Measurements from ENCODE around the gene CLEC2A. TPM values are rescaled to one million over a fixed set of nuclear protein-coding genes. Genes with fewer than 3 reads are reported as not detected.

Gene CLEC2A
- total RNA-seq, 1 experiment from 2014 or later, result not detected

DNA sequence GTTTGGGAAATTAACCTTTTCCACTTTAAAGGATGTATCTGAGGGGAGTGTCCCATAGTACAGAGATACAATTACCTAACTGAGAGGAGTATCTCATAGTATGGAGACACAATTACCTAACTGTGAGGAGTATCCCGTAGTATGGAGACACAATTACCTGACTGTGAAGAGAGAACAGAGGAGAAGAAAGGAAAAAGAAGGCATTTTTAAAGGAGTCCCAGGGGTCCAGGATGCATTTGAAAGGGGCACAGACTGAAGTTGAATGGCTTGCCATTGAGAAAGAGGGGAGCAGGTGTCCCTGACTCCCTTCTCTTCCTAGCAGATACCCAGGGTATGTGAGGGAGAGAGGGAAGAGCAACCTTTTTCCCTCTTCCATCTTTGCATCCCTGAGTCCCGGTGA, 33.0 kb downstream of the CLEC2A start:
- TF ChIP-seq JUND (IDR thresholded peaks at IDR 0.05) (no peak), POLR2A (IDR thresholded peaks at IDR 0.05; ENCODE audit: borderline replicate concordance, extremely low read depth, insufficient read depth, insufficient read length) (no peak), EZH2phosphoT487 (IDR thresholded peaks at IDR 0.05; ENCODE audit: borderline replicate concordance) (no peak), ZNF274 (IDR thresholded peaks at IDR 0.05; ENCODE audit: low read depth, low read length) (no peak), ELF1 (IDR thresholded peaks at IDR 0.05; ENCODE audit: borderline replicate concordance, low read depth) (no peak), SP1 (IDR thresholded peaks at IDR 0.05; ENCODE audit: low read depth) (no peak), CBX3 (IDR thresholded peaks at IDR 0.05; ENCODE audit: low read depth) (no peak), SRF (IDR thresholded peaks at IDR 0.05; ENCODE audit: low read depth) (no peak), YY1 (IDR thresholded peaks at IDR 0.05; ENCODE audit: extremely low read depth, insufficient replicate concordance, low read depth, low read length) (no peak), POLR2AphosphoS5 (IDR thresholded peaks at IDR 0.05; ENCODE audit: low read depth, low read length) (no peak), EGR1 (IDR thresholded peaks at IDR 0.05; ENCODE audit: low read depth) (no peak), CEBPB (IDR thresholded peaks at IDR 0.05; ENCODE audit: low read depth) (no peak), SIN3A (IDR thresholded peaks at IDR 0.05; ENCODE audit: low read depth) (no peak), RAD21 (IDR thresholded peaks at IDR 0.05; ENCODE audit: low read depth) (no peak), TCF7L2 (IDR thresholded peaks at IDR 0.05; ENCODE audit: borderline replicate concordance, extremely low read depth, insufficient read depth, insufficient read length) (no peak)
- TF ChIP-seq, protein P1, sequence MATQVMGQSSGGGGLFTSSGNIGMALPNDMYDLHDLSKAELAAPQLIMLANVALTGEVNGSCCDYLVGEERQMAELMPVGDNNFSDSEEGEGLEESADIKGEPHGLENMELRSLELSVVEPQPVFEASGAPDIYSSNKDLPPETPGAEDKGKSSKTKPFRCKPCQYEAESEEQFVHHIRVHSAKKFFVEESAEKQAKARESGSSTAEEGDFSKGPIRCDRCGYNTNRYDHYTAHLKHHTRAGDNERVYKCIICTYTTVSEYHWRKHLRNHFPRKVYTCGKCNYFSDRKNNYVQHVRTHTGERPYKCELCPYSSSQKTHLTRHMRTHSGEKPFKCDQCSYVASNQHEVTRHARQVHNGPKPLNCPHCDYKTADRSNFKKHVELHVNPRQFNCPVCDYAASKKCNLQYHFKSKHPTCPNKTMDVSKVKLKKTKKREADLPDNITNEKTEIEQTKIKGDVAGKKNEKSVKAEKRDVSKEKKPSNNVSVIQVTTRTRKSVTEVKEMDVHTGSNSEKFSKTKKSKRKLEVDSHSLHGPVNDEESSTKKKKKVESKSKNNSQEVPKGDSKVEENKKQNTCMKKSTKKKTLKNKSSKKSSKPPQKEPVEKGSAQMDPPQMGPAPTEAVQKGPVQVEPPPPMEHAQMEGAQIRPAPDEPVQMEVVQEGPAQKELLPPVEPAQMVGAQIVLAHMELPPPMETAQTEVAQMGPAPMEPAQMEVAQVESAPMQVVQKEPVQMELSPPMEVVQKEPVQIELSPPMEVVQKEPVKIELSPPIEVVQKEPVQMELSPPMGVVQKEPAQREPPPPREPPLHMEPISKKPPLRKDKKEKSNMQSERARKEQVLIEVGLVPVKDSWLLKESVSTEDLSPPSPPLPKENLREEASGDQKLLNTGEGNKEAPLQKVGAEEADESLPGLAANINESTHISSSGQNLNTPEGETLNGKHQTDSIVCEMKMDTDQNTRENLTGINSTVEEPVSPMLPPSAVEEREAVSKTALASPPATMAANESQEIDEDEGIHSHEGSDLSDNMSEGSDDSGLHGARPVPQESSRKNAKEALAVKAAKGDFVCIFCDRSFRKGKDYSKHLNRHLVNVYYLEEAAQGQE (IDR thresholded peaks at IDR 0.05; ENCODE audit: low read depth), result no peak
- TF ChIP-seq, protein P2, sequence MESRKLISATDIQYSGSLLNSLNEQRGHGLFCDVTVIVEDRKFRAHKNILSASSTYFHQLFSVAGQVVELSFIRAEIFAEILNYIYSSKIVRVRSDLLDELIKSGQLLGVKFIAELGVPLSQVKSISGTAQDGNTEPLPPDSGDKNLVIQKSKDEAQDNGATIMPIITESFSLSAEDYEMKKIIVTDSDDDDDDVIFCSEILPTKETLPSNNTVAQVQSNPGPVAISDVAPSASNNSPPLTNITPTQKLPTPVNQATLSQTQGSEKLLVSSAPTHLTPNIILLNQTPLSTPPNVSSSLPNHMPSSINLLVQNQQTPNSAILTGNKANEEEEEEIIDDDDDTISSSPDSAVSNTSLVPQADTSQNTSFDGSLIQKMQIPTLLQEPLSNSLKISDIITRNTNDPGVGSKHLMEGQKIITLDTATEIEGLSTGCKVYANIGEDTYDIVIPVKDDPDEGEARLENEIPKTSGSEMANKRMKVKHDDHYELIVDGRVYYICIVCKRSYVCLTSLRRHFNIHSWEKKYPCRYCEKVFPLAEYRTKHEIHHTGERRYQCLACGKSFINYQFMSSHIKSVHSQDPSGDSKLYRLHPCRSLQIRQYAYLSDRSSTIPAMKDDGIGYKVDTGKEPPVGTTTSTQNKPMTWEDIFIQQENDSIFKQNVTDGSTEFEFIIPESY (IDR thresholded peaks at IDR 0.05; ENCODE audit: extremely low read depth, insufficient replicate concordance, low read length), result no peak
- TF ChIP-seq, protein P3, sequence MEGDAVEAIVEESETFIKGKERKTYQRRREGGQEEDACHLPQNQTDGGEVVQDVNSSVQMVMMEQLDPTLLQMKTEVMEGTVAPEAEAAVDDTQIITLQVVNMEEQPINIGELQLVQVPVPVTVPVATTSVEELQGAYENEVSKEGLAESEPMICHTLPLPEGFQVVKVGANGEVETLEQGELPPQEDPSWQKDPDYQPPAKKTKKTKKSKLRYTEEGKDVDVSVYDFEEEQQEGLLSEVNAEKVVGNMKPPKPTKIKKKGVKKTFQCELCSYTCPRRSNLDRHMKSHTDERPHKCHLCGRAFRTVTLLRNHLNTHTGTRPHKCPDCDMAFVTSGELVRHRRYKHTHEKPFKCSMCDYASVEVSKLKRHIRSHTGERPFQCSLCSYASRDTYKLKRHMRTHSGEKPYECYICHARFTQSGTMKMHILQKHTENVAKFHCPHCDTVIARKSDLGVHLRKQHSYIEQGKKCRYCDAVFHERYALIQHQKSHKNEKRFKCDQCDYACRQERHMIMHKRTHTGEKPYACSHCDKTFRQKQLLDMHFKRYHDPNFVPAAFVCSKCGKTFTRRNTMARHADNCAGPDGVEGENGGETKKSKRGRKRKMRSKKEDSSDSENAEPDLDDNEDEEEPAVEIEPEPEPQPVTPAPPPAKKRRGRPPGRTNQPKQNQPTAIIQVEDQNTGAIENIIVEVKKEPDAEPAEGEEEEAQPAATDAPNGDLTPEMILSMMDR (IDR thresholded peaks at IDR 0.05 in 2 of 3, conservative IDR thresholded peaks at IDR 0.05 in 1 of 3; ENCODE audit: borderline replicate concordance in 1 of 3, insufficient read depth in 1 of 3, low read depth in 2 of 3, low read length in 2 of 3), result no peak
- TF ChIP-seq, protein P4, sequence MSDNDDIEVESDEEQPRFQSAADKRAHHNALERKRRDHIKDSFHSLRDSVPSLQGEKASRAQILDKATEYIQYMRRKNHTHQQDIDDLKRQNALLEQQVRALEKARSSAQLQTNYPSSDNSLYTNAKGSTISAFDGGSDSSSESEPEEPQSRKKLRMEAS (IDR thresholded peaks at IDR 0.05), result no peak
- TF ChIP-seq, protein P5, sequence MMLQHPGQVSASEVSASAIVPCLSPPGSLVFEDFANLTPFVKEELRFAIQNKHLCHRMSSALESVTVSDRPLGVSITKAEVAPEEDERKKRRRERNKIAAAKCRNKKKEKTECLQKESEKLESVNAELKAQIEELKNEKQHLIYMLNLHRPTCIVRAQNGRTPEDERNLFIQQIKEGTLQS (IDR thresholded peaks at IDR 0.05), result no peak
- Histone ChIP-seq H3K4me2 (ENCODE audit: low read length) (no peak overlapping the region), H3K9ac (ENCODE audit: low read length) (no peak overlapping the region), H3K9me2 (ENCODE audit: insufficient read depth) (no peaks in the 10 kb centered on the region), H4K20me1 (ENCODE audit: insufficient read depth) (no peaks in the 10 kb centered on the region), H3K4me1 (ENCODE audit: control insufficient read depth in 1 of 2, insufficient read depth in 2 of 2, low read length in 2 of 2) (no peaks in the 10 kb centered on the region), H3K27ac (ENCODE audit: low read depth, low read length) (no peak overlapping the region), H3K36me3 (ENCODE audit: control insufficient read depth in 1 of 2, insufficient read depth in 2 of 2, low read length in 2 of 2) (no peaks in the 10 kb centered on the region), H3K79me2 (ENCODE audit: insufficient read depth, low read length) (no peaks in the 10 kb centered on the region), H3K4me3 (replicated peaks in 1 of 2; ENCODE audit: low read depth in 1 of 2, low read length in 2 of 2) (no peak overlapping the region), H3K27me3 (ENCODE audit: insufficient read depth, low read length) (peaks cover 35% of the 10 kb centered on the region), H2AFZ (ENCODE audit: low read depth, low read length, poor library complexity, severe bottlenecking) (no peak overlapping the region), H3K9me3 (ENCODE audit: control insufficient read depth in 1 of 2, insufficient read depth in 1 of 2, low read depth in 1 of 2, low read length in 2 of 2) (no peaks in the 10 kb centered on the region; a peak in 1 of 4 replicates)
- BruUV-seq (replicated peaks), result no TSS peak
- ChIA-PET RAD21 (ENCODE audit: low non-redundant PET in 1 of 2, low total read pairs in 2 of 2, uncharacterized antibody in 2 of 2, unreplicated experiment in 2 of 2) (no interaction called here), POLR2A (no interaction called here), CTCF (no interaction called here)
- ATAC-seq, result no peak
- intact Hi-C loops (cut with micrococcal nuclease), result no loop called here
- DNase-seq (ENCODE audit: low read depth, low spot score), result no peak
